Activated gamma-delta T cell (primary cell): ENCODE results near the gene IRGC.
"Not testable (repeated sequence)": the region's sequence is repeated elsewhere in the genome, so short reads cannot be mapped to it uniquely, and the experiment has no call there.

Experiments used
- DNase-seq: peaks from one replicate; lab custom pipeline; 2025; lab: John Stamatoyannopoulos, UW
- total RNA-seq, 2 donors: gene quantifications; one replicate each; lab custom pipeline; 2026; lab: John Stamatoyannopoulos, UW

The IRGC gene
- 0 reads per million in 2 donors for total RNA-seq

DNA sequence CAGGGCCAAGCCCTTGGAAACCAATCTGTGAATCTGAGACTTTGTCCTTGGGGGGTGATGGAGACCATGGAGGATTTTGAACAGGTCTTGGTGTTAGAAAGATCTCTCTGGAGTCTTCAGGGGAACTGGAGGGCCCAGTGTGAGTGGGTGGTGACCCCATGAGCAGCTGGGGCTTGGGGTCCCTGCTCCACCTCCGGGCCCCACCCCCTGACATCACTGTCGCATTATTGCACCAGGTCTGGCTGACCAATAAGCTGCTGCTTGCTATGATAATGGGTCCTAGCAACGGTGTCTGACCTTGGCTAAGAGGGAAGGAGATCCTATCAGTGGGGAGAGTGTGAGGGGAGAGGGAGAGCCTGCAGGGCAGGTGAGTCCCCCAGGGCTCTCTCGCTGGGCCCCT, at the start of gene IRGC:
IRGC (plus strand) TSS at position 301 of the 400 bp plus-strand sequence. CDS start 2,483 bp downstream, outside the sequence.
- DNase-seq = no peak

- DNase-seq = no peak
Measured at GRCh38 chr19:43667126-43667875, 48.6 kb upstream of the IRGC start.

DNA sequence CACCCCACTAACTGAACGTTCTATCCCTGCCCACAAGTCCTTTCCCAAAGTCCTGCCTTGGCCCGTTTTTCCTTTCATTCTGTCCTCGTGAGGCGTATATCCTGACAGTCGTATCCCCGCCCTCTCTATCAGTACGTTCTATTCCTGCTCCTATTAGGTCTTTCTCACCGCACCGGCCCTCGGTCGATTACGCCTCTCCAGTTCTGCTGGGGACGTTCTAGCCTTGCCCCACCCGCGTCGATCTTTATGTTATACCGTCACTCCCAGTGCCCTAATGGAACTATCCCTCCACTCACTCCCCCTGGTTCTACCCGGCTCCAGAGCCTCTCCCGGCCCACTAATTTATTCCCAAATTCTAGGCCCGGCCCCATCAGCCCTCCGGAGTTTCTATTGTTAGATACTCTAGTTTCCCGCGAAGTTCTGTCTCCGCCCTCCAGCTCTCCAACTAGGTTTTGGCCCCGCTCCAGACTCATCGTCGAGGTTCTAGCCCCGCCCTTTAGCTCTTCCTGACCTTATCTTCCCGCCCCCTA, 47.9 kb upstream of the IRGC start:
- DNase-seq = no peak

GRCh38 chr19:43668406-43669109, 47.3 kb upstream of the IRGC start:
- DNase-seq = peak; percentile 58

GRCh38 chr19:43672061-43672679, 43.7 kb upstream of the IRGC start:
- DNase-seq = no peak

- no peak for DNase-seq
Measured at GRCh38 chr19:43673637-43674036, 42.2 kb upstream of the IRGC start.

DNA sequence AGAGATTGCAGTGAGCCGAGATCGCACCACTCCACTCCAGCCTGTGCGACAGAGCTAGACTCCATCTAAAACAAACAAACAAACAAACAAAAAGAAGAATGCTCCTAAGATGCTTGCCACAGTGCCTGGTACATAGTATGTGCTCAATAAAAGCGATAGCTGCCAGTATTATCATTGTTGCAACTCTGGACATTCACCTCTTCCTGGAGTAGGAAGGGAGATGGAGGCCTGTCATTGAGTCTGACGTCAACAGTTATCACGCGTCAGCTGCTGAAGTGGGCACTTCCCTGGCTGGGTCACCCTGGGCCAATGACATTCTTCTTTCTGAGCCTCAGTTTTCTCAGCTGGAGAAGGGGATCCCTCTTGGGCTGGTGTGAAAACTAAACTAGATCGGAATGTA, 41.7 kb upstream of the IRGC start:
- DNase-seq = no peak

DNA sequence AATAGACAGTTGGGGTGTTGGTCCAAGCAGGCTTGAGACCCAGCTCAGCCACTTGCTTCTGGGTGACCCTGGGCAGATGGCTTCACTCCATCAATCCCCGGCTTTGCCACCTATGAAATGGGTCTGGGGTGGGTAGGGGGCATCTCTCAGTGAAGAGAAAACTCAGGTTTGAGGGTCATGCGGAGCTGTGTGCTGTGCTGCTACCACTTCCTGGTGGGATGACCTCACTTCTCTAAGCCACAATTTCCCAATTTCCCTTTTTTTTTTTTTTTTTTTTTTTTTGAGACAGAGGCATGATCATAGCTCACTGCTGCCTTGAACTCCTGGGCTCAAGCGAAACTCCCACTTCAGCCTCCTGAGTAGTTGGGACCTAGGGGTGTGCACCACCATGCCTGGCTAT, 41.3 kb upstream of the IRGC start:
- no peak for DNase-seq

- DNase-seq = no peak
Measured at GRCh38 chr19:43675269-43675879, 40.5 kb upstream of the IRGC start.

- DNase-seq = no peak
Measured at GRCh38 chr19:43675906-43676305, 40.0 kb upstream of the IRGC start.

DNA sequence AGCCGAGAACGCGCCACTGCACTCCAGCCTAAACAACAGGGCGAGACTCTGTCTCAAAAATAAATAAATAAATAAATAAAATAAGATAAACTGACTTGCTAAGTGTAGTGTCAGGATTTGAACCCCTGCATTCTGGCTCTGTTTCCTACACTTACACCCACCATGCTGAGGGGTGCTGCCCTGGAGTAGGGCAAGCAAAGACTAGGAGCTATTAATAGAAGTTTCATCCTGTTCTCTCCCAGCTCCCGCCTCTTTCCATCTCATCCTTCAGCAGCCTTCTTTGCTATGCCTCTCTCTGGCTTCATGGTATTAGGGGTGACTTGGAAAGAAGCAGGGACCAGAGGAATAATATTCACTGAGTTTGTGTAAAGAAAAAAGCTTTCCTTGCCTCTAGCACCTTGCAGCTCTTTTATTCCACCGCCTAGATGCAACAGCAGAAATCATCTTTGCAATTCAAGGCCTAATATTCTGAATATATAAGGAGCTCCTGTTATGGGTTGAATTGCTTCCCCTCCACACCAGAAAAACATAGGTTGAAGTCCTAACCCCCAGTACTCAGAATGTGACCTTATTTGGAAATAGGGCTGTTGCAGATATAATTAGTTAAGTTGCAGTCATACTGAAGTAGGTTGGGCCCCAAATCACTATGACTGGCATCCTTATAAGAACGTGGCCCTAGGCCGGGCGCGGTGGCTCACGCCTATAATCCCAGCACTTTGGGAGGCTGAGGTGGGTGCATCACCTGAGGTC, 37.2 kb upstream of the IRGC start:
- no peak for DNase-seq

- no peak for DNase-seq
Measured at GRCh38 chr19:43681821-43682220, 34.1 kb upstream of the IRGC start.

GRCh38 chr19:43682269-43682668, 33.6 kb upstream of the IRGC start:
- not testable (repeated sequence) for DNase-seq

DNA sequence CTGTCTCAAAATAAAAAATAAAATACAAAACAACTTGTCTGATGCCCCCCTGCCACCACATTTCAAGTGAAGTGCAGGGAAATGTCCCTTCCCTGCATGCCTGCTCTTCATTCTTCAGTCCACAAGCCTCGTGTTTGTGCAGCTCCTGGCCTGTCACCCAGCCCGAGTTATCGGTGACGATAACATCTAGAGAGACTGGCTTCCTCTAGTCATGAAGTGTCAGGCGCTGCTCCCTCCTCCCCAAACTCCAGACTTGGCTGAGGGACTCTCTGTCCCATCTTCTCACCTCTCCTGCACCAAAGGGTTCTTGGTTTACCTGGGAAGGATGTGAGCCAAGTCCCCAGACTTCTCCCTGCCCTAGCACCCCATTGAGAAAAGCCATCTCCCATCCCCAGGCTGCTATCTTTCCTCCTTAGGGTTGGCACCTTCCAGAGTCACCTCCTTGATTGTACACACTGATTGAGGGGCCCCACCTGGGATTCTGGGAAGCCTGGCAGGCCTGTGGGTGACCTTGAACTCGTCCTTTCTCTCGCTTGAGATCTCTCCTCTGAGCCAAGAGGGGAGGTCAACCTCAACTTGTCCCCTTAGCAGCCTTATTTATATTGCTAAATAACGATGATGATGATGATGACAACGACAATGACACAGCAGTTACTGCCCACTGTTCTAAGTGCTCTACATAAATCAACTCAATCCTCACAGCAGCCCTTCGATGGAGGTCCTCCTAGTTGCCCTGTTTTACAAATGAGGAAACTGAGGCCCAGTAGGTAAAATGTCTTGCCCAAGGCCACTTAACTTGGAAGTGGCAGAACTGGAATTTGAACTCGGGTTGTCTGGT, 32.8 kb upstream of the IRGC start:
- no peak for DNase-seq

DNA sequence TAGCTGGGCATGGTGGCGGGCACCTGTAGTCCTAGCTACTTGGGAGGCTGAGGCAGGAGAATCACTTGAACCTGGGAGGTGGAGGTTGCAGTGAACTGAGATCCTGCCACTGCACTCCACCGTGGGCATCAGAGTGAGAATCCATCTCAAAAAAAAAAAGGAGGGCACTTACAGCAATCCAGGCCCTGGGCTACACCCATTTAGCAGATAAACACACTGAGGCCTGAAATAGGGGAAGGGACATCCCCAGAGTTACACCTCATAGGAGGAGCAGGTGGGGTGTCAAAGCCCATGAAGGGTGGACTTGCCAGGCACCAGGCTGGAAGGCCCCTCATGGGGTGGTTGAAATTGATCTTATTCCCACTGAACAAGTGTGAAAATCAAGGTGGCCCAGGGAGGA, 32.0 kb upstream of the IRGC start:
- DNase-seq = no peak

- DNase-seq = no peak
Measured at GRCh38 chr19:43684326-43684725, 31.6 kb upstream of the IRGC start.

DNA sequence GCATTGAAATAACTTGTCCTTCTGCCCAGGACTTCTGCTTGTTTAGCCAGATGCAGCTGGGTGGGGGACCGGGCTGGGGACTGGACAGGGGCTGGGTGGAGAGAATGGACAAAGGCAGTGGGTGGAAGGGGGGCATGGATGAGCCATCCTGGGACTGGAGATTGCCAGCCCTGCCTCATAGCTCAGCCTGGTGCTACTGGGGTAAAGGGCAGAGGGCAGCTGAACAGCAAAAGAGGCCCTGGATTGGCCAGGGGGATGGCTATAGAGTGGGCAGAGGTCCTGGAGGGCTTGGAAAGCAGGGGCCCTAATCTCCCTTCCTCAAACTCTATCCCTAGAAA, 28.2 kb upstream of the IRGC start:
- no peak for DNase-seq

- DNase-seq = no peak
Measured at GRCh38 chr19:43688059-43688701, 27.7 kb upstream of the IRGC start.

DNA sequence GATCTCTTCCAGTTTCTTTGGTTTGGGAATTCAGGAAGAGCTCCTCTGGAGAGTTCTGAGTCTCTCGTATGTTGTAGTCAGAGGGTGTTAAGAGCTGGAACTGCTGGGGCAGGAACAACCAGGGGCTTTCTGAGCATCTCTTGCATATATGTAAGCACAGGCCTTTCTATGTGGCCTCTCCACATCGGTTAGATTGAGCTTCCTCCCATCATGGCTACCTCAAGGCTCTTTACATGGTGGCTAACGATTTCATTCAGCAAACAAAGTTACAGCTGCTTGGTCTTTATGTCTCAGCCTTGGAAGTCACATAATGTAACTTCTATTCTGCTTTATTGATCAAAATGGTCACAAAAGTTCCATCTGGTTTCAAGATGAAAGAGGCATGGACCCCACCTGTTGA, 25.4 kb upstream of the IRGC start:
- DNase-seq = no peak

- DNase-seq = no peak
Measured at GRCh38 chr19:43690890-43691289, 25.0 kb upstream of the IRGC start.
